Mesodermal cell (in vitro differentiated cells): Measurements from ENCODE around the gene SSBP3.
"Not testable (repeated sequence)": the region's sequence is repeated elsewhere in the genome, so short reads cannot be mapped to it uniquely, and the experiment has no call there.

Experiments used
- H3K27ac ChIP-seq: 2 replicates; pipeline ENCODE4 v1.7.0; 2013; ENCODE audit warnings: mild to moderate bottlenecking, low read depth, low read length, moderate library complexity; ENCODE audit not compliant: severe bottlenecking
- H3K36me3 ChIP-seq: 2 replicates; pipeline ENCODE4 v1.7.1; 2013; ENCODE audit warnings: mild to moderate bottlenecking, low read length, moderate library complexity; ENCODE audit not compliant: control insufficient read depth, insufficient read depth
- H3K4me1 ChIP-seq: one replicate; pipeline ENCODE4 v1.7.1; 2013; ENCODE audit warnings: mild to moderate bottlenecking, low read length; ENCODE audit not compliant: insufficient read depth, control insufficient read depth, poor library complexity, severe bottlenecking
- H3K4me3 ChIP-seq: 2 replicates; pipeline ENCODE4 v1.7.0; 2013; ENCODE audit warnings: low read length, control low read depth, mild to moderate bottlenecking; ENCODE audit not compliant: insufficient read depth, poor library complexity, severe bottlenecking; ENCODE audit errors: extremely low read depth
- H3K9me3 ChIP-seq: 2 replicates; pipeline ENCODE4 v1.7.1; 2013; ENCODE audit warnings: mild to moderate bottlenecking, low read length, moderate library complexity; ENCODE audit not compliant: control insufficient read depth
- WGBS, 2 experiments: methylation state at CpG; one replicate each; pipeline ENCODE4 v1.1.5; 2013; ENCODE audit warnings: missing lambda C conversion rate in 2 of 2; ENCODE audit not compliant: insufficient coverage in 2 of 2; 5-methylcytosine and 5-hydroxymethylcytosine counted together

The SSBP3 gene

GRCh38 chr1:54221113-54221834 lies 184.9 kb downstream of the SSBP3 start:
- 86 to 97% methylated on average over 9 to 11 of the region's 12 CpGs for WGBS, 2 experiments
- peaks cover 44% of the 10 kb centered on the region for H3K36me3 ChIP-seq
- peaks cover 31% of the 10 kb centered on the region for H3K4me1 ChIP-seq
- H3K4me3 ChIP-seq, result no peak overlapping the region
- H3K27ac ChIP-seq, result peak overlapping the region; percentile 41
- H3K9me3 ChIP-seq, result no peaks in the 10 kb centered on the region

- 83 to 84% methylated on average over 13 to 16 of the region's 18 CpGs for WGBS, 2 experiments
- Histone ChIP-seq H3K4me1 (peaks cover 22% of the 10 kb centered on the region), H3K4me3 (no peak overlapping the region), H3K9me3 (no peaks in the 10 kb centered on the region), H3K27ac (peak overlapping the region; percentile 54), H3K36me3 (peaks cover 45% of the 10 kb centered on the region)
These were observed 186.0 kb downstream of the SSBP3 start for GRCh38 chr1:54220004-54220811.

GRCh38 chr1:54219688-54220003 lies 186.5 kb downstream of the SSBP3 start:
- H3K27ac ChIP-seq, result peak overlapping the region; percentile 54
- H3K9me3 ChIP-seq, result no peaks in the 10 kb centered on the region
- peaks cover 18% of the 10 kb centered on the region for H3K4me1 ChIP-seq
- no peak overlapping the region for H3K4me3 ChIP-seq
- WGBS, 2 experiments, result 94 to 100% methylated on average over 2 to 3 of the region's 3 CpGs
- H3K36me3 ChIP-seq, result peaks cover 51% of the 10 kb centered on the region

- H3K36me3 ChIP-seq, result peaks cover 56% of the 10 kb centered on the region
- WGBS, 2 experiments, result 86 to 92% methylated on average over 9 to 10 of the region's 11 CpGs
- no peaks in the 10 kb centered on the region for H3K9me3 ChIP-seq
- H3K4me3 ChIP-seq, result no peak overlapping the region
- peaks cover 17% of the 10 kb centered on the region for H3K4me1 ChIP-seq
- peak overlapping the region; percentile 57 for H3K27ac ChIP-seq
These were observed 187.1 kb downstream of the SSBP3 start for GRCh38 chr1:54218883-54219687.

- Histone ChIP-seq H3K4me3 (no peak overlapping the region), H3K4me1 (peaks cover 15% of the 10 kb centered on the region), H3K36me3 (peaks cover 87% of the 10 kb centered on the region), H3K27ac (no peak overlapping the region), H3K9me3 (no peaks in the 10 kb centered on the region)
- 92 to 98% methylated on average over 8 to 9 of the region's 9 CpGs for WGBS, 2 experiments
These were observed 190.7 kb downstream of the SSBP3 start for GRCh38 chr1:54215523-54215922.

DNA sequence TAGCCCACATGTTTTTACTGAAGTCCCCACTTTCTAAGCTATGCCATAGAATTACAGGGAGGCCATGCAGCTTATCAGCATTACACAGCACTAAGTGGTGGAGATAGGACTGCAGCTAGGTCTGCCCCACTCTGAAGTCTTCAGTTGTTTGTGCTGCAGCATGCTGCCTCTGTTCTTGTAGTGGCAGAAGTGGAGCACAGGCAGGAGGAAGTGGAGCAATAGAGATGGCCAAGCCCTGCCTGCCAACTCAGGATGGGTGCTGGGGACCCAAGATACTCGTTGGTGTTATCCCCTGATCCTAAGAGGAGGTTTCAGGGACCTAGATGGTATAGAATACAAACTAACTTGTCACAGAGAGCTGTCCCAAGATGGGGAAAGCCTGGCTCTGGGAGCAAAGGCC lies 193.3 kb downstream of the SSBP3 start:
- WGBS, 2 experiments, result 88% methylated on average over 1 of the region's 1 CpG; no CpG with 5 or more reads in 1 of the 2 experiments
- Histone ChIP-seq H3K27ac (no peak overlapping the region), H3K4me3 (no peak overlapping the region), H3K4me1 (no peaks in the 10 kb centered on the region), H3K9me3 (no peaks in the 10 kb centered on the region), H3K36me3 (peaks cover 95% of the 10 kb centered on the region)

GRCh38 chr1:54207896-54208295 lies 198.3 kb downstream of the SSBP3 start:
- not testable (repeated sequence) for H3K27ac ChIP-seq, H3K9me3 ChIP-seq, H3K4me1 ChIP-seq, H3K4me3 ChIP-seq
- 23 to 84% methylated on average over 2 to 3 of the region's 4 CpGs for whole genome bisulfite sequencing, 2 experiments
- peaks cover 88% of the 10 kb centered on the region for H3K36me3 ChIP-seq

DNA sequence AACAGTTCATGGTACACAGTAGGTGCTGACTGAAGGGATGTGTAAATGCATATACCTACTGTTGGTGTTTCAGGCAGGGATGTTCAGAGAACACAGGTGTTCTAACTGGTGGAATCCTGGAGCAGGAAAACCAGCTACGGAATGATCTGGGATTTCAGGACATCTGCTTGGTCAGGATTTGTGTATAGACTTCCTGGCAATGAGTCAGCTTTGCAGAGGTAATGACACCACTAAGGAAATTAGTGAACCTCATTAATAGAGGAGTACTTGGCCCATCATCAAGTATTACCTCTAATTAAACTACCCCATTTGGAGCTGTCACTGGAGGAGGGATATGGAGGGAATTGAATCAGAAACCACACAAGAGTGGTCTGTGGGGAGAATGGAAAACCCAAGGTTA lies 198.9 kb downstream of the SSBP3 start:
- no peak overlapping the region for H3K4me3 ChIP-seq
- H3K36me3 ChIP-seq, result peaks cover 88% of the 10 kb centered on the region
- no peaks in the 10 kb centered on the region for H3K9me3 ChIP-seq
- H3K27ac ChIP-seq, result no peak overlapping the region
- H3K4me1 ChIP-seq, result no peaks in the 10 kb centered on the region
- 86% methylated on average over 1 of the region's 1 CpG; no CpG with 5 or more reads in 1 of the 2 experiments for WGBS, 2 experiments

DNA sequence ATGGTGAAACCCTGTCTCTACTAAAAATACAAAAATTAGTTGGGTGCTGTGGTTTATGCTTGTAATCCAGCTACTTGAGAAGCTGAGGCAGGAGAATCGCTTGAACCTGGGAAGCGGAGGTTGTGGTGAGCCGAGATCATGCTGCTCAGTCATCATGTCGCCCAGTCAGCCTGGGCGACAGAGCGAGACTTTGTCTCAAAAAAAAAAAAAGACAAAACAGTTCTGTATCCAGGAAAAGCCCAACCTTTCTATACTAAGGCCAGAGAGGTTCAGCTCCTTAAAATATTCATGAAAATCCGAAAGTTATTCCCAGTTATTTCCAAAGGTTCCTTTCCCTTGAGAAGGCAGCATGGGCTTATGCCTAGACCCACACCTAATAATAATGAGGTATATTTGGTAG lies 202.0 kb downstream of the SSBP3 start:
- WGBS, 2 experiments, result 82 to 87% methylated on average over 4 to 6 of the region's 7 CpGs
- no peaks in the 10 kb centered on the region for H3K4me1 ChIP-seq
- H3K4me3 ChIP-seq, result no peak overlapping the region
- no peak overlapping the region for H3K27ac ChIP-seq
- peaks cover 60% of the 10 kb centered on the region for H3K36me3 ChIP-seq
- no peaks in the 10 kb centered on the region for H3K9me3 ChIP-seq

DNA sequence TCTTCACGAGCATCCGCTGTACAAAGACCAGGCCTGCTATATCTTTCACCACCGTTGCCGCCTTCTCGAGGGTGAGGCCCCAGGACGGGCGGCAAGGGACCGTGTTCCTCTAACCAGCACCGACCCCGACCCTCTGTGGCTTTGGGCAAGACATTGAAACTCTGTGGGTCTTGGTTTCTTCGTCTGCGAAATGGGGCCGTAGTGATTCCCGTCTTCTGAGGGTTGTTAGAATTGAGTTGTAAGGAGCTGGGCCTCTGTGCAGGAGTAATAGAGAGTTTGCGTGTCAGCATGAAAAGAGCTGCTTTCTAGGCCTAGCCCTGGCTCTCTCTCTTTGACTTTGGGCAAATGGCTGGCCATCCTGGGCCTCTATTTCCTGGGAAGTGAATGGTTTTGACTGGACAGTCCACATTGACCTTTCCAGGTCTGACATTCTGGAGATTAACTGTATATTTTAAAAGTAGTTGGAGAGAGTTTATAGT lies 205.6 kb downstream of the SSBP3 start:
- WGBS, 2 experiments, result 1 to 2% methylated on average over 12 to 14 of the region's 15 CpGs
- H3K27ac ChIP-seq, result no peak overlapping the region

More for the DNA sequence above, 205.6 kb downstream of the SSBP3 start:
- Histone ChIP-seq H3K36me3 (peaks cover 33% of the 10 kb centered on the region), H3K4me1 (no peaks in the 10 kb centered on the region), H3K4me3 (peak overlapping the region; percentile 74), H3K9me3 (no peaks in the 10 kb centered on the region)
